ENCODE results near the gene MEIS2.

DNA sequence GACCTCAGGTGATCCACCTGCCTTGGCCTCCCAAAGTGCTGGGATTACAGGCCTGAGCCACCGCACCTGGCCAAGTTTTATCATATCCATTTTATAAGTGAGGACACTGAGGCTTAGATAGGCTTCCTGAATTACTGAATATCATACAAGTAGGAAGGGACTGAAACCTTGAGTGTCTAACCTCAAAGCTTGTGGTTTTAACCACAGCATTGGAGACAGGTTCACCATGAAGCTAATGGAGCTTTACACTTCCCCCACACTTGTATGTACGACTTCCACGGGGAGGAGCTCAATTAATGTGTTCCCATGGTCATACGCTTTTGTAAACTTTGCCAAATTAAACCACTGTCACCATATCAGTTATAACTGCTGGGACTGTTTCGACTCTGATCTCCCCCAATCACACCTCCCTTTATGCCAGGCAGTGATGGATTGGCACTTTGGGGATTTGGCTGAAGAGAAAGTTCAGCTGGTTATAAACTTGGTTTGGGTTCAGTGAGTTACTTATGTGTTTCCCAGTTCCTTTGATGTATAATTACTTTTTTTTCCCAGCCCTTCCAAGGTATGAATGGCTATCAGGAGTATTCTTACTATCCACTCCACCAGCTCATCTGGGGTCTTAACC, 38.4 kb upstream of the MEIS2 start:
- TF ChIP-seq YY1 (IDR thresholded peaks at IDR 0.05; ENCODE audit: low read depth) (no peak), TEAD4 (IDR thresholded peaks at IDR 0.05) (no peak), FOXM1 (IDR thresholded peaks at IDR 0.05; ENCODE audit: borderline replicate concordance, low read depth) (no peak), RAD21 (IDR thresholded peaks at IDR 0.05; ENCODE audit: low read depth) (no peak), EP300 (IDR thresholded peaks at IDR 0.05; ENCODE audit: borderline replicate concordance) (no peak), TAF1 (IDR thresholded peaks at IDR 0.05; ENCODE audit: low read depth) (no peak), NFIC (IDR thresholded peaks at IDR 0.05) (no peak), CREB1 (IDR thresholded peaks at IDR 0.05; ENCODE audit: low read depth) (no peak)
- TF ChIP-seq, protein P1, sequence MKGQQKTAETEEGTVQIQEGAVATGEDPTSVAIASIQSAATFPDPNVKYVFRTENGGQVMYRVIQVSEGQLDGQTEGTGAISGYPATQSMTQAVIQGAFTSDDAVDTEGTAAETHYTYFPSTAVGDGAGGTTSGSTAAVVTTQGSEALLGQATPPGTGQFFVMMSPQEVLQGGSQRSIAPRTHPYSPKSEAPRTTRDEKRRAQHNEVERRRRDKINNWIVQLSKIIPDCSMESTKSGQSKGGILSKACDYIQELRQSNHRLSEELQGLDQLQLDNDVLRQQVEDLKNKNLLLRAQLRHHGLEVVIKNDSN (IDR thresholded peaks at IDR 0.05), result no peak
- TF ChIP-seq, protein P2, sequence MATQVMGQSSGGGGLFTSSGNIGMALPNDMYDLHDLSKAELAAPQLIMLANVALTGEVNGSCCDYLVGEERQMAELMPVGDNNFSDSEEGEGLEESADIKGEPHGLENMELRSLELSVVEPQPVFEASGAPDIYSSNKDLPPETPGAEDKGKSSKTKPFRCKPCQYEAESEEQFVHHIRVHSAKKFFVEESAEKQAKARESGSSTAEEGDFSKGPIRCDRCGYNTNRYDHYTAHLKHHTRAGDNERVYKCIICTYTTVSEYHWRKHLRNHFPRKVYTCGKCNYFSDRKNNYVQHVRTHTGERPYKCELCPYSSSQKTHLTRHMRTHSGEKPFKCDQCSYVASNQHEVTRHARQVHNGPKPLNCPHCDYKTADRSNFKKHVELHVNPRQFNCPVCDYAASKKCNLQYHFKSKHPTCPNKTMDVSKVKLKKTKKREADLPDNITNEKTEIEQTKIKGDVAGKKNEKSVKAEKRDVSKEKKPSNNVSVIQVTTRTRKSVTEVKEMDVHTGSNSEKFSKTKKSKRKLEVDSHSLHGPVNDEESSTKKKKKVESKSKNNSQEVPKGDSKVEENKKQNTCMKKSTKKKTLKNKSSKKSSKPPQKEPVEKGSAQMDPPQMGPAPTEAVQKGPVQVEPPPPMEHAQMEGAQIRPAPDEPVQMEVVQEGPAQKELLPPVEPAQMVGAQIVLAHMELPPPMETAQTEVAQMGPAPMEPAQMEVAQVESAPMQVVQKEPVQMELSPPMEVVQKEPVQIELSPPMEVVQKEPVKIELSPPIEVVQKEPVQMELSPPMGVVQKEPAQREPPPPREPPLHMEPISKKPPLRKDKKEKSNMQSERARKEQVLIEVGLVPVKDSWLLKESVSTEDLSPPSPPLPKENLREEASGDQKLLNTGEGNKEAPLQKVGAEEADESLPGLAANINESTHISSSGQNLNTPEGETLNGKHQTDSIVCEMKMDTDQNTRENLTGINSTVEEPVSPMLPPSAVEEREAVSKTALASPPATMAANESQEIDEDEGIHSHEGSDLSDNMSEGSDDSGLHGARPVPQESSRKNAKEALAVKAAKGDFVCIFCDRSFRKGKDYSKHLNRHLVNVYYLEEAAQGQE (IDR thresholded peaks at IDR 0.05; ENCODE audit: low read depth), result no peak
- TF ChIP-seq, protein P3, sequence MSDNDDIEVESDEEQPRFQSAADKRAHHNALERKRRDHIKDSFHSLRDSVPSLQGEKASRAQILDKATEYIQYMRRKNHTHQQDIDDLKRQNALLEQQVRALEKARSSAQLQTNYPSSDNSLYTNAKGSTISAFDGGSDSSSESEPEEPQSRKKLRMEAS (IDR thresholded peaks at IDR 0.05), result no peak

Measured in Ishikawa (cell line).